Stimulated activated CD8-positive, alpha-beta memory T cell treated with anti-CD3 and anti-CD28 coated beads, Interleukin-2, amount 100 ng/mL, for 1 hour (primary cell): ENCODE data around the gene SCNM1.
"Not testable (repeated sequence)": the region's sequence is repeated elsewhere in the genome, so short reads cannot be mapped to it uniquely, and the experiment has no call there.

Experiments used
- DNase-seq, 2 donors: peaks; one replicate each; pipeline ENCODE4 v3.0.0-alpha.2; 2020; ENCODE audit warnings: low read depth in 2 of 2

The SCNM1 gene

DNA sequence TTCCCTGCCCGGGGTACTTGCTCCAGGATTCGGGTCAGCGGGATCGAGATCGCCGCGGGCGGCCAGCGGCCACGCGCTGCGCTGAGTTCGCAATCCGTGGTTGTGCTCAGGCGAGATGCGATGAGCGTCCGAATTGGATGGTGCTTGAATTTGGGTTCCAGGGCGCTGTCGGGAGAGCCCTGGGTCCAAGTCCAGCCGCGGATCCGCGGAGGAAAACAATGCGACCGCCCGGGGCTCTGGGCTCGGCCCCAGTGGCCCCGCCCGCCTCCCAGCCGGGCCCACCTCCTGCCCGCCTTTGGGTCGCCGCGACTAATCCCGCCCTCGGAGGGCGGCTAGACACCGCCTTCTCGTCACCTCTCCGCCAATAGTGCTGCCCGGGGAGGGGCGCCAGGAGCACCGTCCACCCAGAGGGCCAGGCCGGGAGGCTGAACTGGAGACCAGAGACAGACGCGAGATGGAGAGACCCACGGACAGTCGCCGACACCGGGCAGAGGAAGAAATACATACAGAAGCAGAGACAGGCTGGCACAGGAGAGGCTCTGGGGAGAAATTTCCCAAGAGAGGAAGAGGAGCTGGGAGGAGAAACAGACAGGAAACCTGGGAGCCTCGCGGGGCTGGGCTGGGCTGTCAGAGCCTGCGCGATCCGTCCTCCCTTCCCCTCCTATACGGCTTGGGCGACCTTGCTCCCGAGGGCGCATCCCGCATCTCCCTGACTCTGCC is 19.4 kb upstream of the SCNM1 start, which contains the start of gene SEMA6C:
Gene SEMA6C (minus strand): TSS at position 220 of the 720 bp plus-strand sequence. CDS start 4,010 bp downstream, outside the sequence.
- peak; percentile 68 to 79 for DNase-seq

- DNase-seq = no peak
Measured at GRCh38 chr1:151147132-151147503, 18.8 kb upstream of the SCNM1 start.

GRCh38 chr1:151147665-151148064 is 18.3 kb upstream of the SCNM1 start:
- no peak for DNase-seq

DNA sequence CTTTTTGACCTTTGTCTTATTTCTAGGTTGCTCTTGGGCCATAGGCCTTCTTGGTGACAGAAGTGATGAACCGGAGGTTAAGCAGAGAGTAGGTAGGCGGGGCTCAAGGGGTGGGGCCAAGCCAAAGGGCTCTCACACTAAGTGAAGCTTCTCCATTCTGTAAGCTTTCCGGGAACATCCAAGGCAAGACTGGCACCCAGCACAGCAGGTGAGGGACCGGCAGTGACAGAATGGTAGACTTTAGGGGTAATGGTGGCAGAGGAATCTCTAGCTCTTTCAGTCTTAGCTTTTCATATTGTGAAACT is 9.5 kb upstream of the SCNM1 start, which contains the start of gene TNFAIP8L2:
Gene TNFAIP8L2 (plus strand): TSS at position 135 of the 305 bp plus-strand sequence. CDS start 2,049 bp downstream, outside the sequence.
- peak; percentile 45 to 66 for DNase-seq

DNA sequence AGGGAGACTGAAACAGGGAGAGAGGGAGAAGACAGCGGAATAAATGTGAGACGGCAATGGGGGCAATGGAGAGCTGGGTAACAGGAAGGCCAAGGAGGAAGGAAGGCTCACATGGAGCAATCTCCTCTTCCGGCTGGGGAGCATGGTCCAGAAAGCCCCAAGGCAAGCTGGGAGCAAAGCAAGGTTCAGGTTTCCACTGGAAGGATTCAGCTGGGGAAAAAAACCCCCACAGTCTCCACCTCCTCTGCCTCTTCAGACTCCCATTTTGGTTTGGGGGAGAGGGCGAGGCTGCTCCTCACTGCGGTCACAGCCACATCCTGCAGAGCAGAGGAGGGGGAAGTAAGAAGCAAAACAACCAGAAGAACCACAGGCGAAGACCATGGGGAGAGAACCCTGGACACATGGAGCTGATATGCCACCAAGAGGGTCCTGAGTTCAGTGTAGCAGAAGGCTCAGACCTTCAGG is 8.8 kb upstream of the SCNM1 start:
- DNase-seq = peak in 1 of 2 donors; percentile 39

DNA sequence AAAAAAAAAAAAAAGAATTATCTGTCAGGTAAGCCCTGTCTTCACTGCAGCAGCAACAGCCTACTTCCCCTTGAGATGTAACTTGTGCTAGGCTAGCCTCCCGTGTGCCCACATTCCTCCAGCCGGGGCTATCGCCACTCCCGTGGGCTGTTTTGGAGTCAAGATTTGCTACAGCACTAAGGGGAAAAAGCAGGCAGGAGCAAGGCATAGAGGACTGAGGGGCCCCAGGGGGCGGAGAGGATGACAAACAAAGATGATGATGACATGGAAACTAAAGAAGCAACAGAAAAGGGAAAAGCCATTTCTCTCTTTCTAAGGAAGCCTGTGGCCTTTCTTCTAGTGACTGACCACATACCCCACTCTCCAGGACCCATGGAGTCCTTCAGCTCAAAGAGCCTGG is 7.6 kb upstream of the SCNM1 start:
- no peak for DNase-seq

DNA sequence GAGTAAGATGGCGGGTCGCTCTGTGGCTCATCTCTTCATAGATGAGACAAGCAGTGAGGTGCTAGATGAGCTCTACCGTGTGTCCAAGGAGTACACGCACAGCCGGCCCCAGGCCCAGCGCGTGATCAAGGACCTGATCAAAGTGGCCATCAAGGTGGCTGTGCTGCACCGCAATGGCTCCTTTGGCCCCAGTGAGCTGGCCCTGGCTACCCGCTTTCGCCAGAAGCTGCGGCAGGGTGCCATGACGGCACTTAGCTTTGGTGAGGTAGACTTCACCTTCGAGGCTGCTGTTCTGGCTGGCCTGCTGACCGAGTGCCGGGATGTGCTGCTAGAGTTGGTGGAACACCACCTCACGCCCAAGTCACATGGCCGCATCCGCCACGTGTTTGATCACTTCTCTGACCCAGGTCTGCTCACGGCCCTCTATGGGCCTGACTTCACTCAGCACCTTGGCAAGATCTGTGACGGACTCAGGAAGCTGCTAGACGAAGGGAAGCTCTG is 7.1 kb upstream of the SCNM1 start:
- no peak for DNase-seq

DNA sequence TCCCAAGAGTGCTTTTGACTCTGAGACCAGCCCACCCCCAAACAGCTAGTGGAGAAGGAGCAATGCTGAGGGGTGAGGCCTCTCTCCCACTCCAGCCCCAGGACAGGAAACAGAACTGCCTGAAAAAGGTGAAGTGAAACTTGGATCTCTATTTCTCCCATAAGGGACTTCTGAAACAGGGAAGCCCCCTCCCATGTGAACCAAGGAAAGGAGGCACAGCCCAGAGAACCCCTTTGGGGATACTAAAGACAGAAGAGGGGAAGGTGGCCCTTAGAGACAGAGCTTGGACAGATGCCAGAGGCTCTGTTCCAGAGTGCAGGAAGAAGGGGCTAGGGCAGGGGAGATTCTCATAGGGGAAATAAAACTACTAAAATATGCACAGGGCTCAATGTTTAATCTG is 6.6 kb upstream of the SCNM1 start:
- DNase-seq = no peak

DNA sequence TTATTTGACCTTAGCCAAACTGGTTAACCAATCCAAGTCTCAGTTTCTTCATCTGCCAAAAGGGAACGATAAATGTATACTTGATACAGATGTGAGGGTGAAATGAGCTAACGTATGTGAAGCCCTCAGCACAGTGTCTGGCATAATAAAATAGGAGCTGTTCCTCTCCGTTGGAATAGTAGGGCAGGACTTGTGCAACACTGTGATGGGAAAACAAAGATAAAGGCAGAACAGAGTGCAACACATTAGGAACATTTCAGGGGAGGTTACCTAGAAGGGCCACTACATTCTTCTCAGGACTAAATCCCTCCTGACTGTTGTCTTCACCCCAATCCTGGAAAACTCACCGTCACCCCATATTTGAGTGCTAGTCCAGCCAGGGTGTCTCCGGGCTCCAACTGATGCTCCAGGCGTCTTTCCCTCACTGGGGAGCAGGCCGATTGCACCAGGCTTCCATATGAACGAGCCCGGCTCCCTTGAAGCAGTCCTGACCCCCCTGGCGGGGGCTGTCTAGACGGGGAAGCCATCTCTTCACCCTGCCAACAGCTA is 1.1 kb upstream of the SCNM1 start:
- no peak for DNase-seq

DNA sequence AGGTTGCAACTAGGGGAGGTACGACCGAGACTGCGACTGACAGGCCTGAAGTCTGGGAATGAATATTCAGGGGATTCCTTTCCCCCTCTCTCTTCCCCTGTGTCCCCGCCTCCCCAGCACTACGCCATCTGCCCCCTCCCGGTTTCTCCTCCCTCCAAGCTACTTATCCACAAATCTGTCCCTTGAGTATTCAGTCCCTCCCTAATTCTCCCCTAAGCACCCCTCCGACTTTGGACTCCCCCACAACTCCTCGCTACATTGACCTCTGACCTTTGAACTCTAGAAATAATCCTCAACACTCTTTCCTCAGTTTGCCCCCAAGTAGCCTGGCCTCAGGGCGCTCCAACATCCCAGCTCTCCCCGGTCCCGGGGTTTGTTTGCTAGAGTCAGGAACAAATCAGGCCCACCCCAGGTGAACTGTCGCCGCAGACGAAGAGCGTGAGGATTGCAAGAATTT is 635 bp upstream of the SCNM1 start:
- DNase-seq = no peak

DNA sequence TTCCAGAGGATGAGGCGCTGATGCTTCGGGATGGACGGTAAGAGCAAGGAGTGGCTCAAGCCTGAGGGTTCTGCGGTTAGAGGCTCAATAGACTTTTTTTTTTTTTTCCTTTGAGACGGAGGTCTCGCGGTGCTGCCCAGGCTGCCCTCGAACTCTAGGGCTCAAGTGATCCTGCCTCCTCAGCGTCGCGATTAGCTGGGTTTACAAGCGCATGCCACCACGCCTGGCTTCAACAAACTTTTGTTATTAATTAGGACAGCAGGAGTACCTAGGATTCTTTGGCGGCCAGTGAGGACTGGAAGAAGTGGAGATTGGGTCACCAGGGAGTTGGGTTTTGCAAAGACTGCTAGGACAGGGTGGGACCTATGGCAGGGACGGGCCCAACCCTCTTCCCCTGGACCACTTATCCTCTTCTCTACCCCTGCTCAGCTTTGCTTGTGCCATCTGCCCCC is 587 bp downstream of the SCNM1 start:
- DNase-seq = no peak

- DNase-seq = no peak
Measured at GRCh38 chr1:151167116-151167515, 1.2 kb downstream of the SCNM1 start.

DNA sequence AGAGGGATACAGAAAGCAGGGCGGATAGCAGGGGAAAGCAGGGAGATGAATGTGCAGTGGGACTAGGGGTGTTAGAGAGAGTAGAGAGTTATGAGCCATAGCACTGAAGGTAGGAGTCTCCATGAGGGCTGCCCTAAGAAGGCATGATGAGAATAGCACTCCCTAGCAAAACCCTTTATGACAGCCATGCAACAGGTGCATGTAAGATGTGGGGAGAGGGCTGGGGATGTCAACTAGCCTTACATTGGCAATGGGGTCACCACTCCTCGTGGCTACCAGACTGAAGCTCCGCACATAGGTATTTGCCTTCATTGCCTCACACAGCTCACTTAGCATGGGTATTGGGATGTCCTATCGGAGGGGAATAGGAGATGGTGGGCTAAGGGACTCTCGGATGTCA is 5.2 kb downstream of the SCNM1 start:
- no peak for DNase-seq

GRCh38 chr1:151175041-151175741 is 9.2 kb downstream of the SCNM1 start:
- DNase-seq = no peak

DNA sequence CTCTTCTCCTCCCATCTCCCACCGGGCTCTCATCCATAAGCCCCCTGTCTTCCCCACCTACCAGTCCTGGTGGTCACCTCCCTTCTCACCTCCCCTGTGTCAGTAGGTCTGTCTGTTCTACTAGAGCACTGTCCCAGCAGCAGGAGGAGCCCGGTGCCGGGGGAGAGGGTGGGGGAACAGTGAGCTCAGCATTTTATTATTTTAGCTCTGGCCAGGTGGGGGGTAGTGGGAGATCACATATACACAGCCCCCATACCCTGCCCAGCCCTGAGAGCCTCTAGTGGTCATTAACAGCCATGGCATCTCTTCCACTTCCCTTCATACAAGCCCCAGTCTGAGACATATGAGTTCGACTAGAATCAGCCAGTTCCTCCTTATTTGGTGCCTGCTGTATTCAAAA is 9.9 kb downstream of the SCNM1 start, which contains the start of gene TMOD4:
Gene TMOD4 (minus strand): TSS at position 119 of the 400 bp plus-strand sequence. CDS start 1,106 bp downstream, outside the sequence.
- DNase-seq = no peak

DNA sequence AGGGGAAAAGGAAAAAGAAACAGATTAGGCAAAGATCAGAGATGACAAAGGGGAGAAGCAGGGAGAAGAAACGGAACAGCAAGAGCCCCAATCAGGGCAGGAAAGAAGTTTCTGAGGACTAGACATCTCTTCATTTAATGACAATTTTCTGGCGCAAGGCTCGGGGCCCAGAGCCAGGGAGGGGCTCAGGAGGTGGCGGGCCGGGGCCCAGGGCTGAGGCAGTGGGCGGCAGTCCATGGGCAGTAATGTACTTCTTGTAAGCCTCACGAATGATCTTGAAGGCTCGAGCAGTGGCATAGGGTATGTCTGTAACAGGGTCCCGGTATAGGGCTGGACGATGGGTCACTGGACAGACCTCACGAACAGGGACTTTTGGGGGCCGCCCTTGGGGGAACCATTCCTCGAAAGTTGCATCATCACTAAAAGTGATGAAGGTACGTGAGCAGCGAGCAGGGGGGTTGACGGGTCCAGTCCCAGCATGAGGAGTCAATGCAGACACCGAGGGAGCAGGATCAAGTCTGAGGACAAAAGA is 10.6 kb downstream of the SCNM1 start:
- no peak for DNase-seq

DNA sequence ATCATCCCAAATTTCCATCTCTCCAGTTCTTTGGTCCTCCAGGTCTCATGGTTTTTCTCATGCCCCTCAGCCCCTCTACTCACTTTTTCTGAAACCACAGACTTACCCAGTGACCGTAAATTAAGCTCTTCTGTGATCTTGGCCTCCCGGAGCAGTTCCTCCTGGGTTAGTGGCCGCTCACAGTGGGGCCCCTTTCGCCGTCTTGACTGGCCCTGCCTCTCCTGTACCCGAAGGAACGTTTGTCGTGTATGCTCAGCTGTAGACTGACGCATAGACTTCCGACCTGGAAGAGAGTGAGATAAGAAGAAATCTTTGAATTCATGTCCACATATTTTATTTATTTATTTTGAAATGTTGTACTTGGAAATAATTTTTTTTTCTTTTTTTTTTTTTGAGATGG is 18.3 kb downstream of the SCNM1 start:
- DNase-seq = no peak

GRCh38 chr1:151187205-151187604 is 21.3 kb downstream of the SCNM1 start:
- no peak for DNase-seq

GRCh38 chr1:151188667-151189066 is 22.7 kb downstream of the SCNM1 start:
- DNase-seq = not testable (repeated sequence)

- DNase-seq = peak; percentile 64 to 73
Measured at GRCh38 chr1:151189637-151190445, 23.9 kb downstream of the SCNM1 start, which contains the start of gene VPS72. Gene VPS72 (minus strand): TSS chr1:151190197. CDS start chr1:151190121, 76 bp downstream.

- DNase-seq = no peak
Measured at GRCh38 chr1:151192047-151192446, 26.1 kb downstream of the SCNM1 start.
